CD14-positive monocyte (primary cell): ENCODE data around the gene FSCN2. TPM values are rescaled to one million over a fixed set of nuclear protein-coding genes. Genes with fewer than 3 reads are reported as not detected.

ENCODE experiments used
- DNase-seq, 3 donors: peaks; one replicate each; pipeline ENCODE4 v3.0.0-alpha.2; 2011 to 2022
- H2AFZ ChIP-seq: 2 replicates; pipeline ENCODE4 v1.6.0; 2012; ENCODE audit warnings: mild to moderate bottlenecking, low read depth, low read length, inconsistent platforms; ENCODE audit not compliant: insufficient read depth, poor library complexity, severe bottlenecking
- H3K27ac ChIP-seq, 2 donors: 1 replicate in 1 of 2; 2 replicates in 1 of 2; pipeline ENCODE4 v1.5.1; 2012 to 2013; ENCODE audit warnings: low read length in 2 of 2, control low read depth in 1 of 2, inconsistent platforms in 1 of 2, low read depth in 1 of 2, mild to moderate bottlenecking in 1 of 2
- H3K27me3 ChIP-seq, 2 donors: one replicate each; pipeline versions ENCODE4 v1.6.0 to v1.6.1; 2011 to 2013; ENCODE audit warnings: low read length in 2 of 2; ENCODE audit not compliant: control insufficient read depth in 2 of 2, insufficient read depth in 2 of 2
- H3K36me3 ChIP-seq, 2 donors: replicated peaks in 1 of 2; 1 replicate in 1 of 2; 2 replicates in 1 of 2; pipeline versions ENCODE4 v1.5.1 to v1.6.1; 2012 to 2013; ENCODE audit warnings: low read length in 2 of 2, control low read depth in 1 of 2, inconsistent platforms in 1 of 2, mild to moderate bottlenecking in 1 of 2; ENCODE audit not compliant: insufficient read depth in 2 of 2, control insufficient read depth in 1 of 2
- H3K4me1 ChIP-seq, 2 donors: 1 replicate in 1 of 2; 2 replicates in 1 of 2; pipeline versions ENCODE4 v1.5.1 to v1.6.1; 2012 to 2013; ENCODE audit warnings: low read length in 2 of 2, control low read depth in 1 of 2, inconsistent platforms in 1 of 2, mild to moderate bottlenecking in 1 of 2, moderate library complexity in 1 of 2; ENCODE audit not compliant: insufficient read depth in 2 of 2, control insufficient read depth in 1 of 2
- H3K4me2 ChIP-seq: replicated peaks from 2 replicates; pipeline ENCODE3; 2012; ENCODE audit warnings: low read length, moderate library complexity, mild to moderate bottlenecking; ENCODE audit not compliant: poor library complexity, severe bottlenecking; ENCODE audit errors: extremely low read depth
- H3K4me3 ChIP-seq, 3 experiments: fragments of 200-600 bp in 1 of 3; sonication (generic) in 1 of 3; replicated peaks in 1 of 3; 1 replicate in 2 of 3; 2 replicates in 1 of 3; pipeline ENCODE4 v1.5.1; 2011 to 2013; ENCODE audit warnings: low read length in 3 of 3, mild to moderate bottlenecking in 3 of 3, control low read depth in 2 of 3, low read depth in 2 of 3, inconsistent platforms in 1 of 3, moderate library complexity in 1 of 3
- H3K79me2 ChIP-seq: 2 replicates; pipeline ENCODE4 v1.6.0; 2012; ENCODE audit warnings: mild to moderate bottlenecking, control low read depth, inconsistent platforms, low read length, moderate library complexity; ENCODE audit not compliant: insufficient read depth
- H3K9ac ChIP-seq: 2 replicates; pipeline ENCODE4 v1.6.0; 2017; ENCODE audit warnings: low read length, mild to moderate bottlenecking; ENCODE audit not compliant: insufficient read depth, poor library complexity, severe bottlenecking
- H3K9me3 ChIP-seq, 2 donors: replicated peaks in 1 of 2; 1 replicate in 1 of 2; 2 replicates in 1 of 2; pipeline versions ENCODE4 v1.5.1 to v1.6.1; 2012 to 2013; ENCODE audit warnings: low read length in 2 of 2, control low read depth in 1 of 2; ENCODE audit not compliant: control insufficient read depth in 1 of 2, insufficient read depth in 1 of 2
- H4K20me1 ChIP-seq: 2 replicates; pipeline ENCODE4 v1.6.0; 2012; ENCODE audit warnings: mild to moderate bottlenecking, low read length, control low read depth, moderate library complexity; ENCODE audit not compliant: insufficient read depth
- H3K27ac Mint-ChIP-seq, 7 donors: one replicate each; pipeline ENCODE4 v1.8.0; 2020; ENCODE audit warnings: mild to moderate bottlenecking in 7 of 7, mixed read lengths in 7 of 7, moderate library complexity in 6 of 7, inconsistent platforms in 2 of 7
- H3K27me3 Mint-ChIP-seq, 3 donors: one replicate each; pipeline ENCODE4 v1.8.0; 2021 to 2022; ENCODE audit warnings: low read depth in 3 of 3, mild to moderate bottlenecking in 3 of 3, mixed read lengths in 3 of 3, moderate library complexity in 3 of 3, inconsistent platforms in 1 of 3
- H3K36me3 Mint-ChIP-seq, 2 donors: one replicate each; pipeline ENCODE4 v1.8.0; 2020; ENCODE audit warnings: mixed read lengths in 2 of 2, inconsistent platforms in 1 of 2, mild to moderate bottlenecking in 1 of 2
- H3K4me1 Mint-ChIP-seq: one replicate; pipeline ENCODE4 v1.8.0; 2020; ENCODE audit warnings: mild to moderate bottlenecking, mixed read lengths
- H3K4me3 Mint-ChIP-seq, 2 donors: one replicate each; pipeline ENCODE4 v1.8.0; 2020; ENCODE audit warnings: mild to moderate bottlenecking in 2 of 2, mixed read lengths in 2 of 2, moderate library complexity in 1 of 2
- H3K9me3 Mint-ChIP-seq, 7 donors: one replicate each; pipeline ENCODE4 v1.8.0; 2020 to 2022; ENCODE audit warnings: mixed read lengths in 7 of 7, mild to moderate bottlenecking in 6 of 7, moderate library complexity in 6 of 7, inconsistent platforms in 2 of 7
- CTCF ChIP-seq: fragments of 200-600 bp; IDR thresholded peaks from one replicate; pipeline ENCODE4 v1.8.0; 2022; ENCODE audit warnings: antibody characterized with exemption, mild to moderate bottlenecking
- WGBS: methylation state at CpG from one replicate; pipeline ENCODE4 v1.1.5; 2013; ENCODE audit warnings: missing lambda C conversion rate; ENCODE audit not compliant: insufficient coverage; 5-methylcytosine and 5-hydroxymethylcytosine counted together
- intact Hi-C, 2 donors: fragments of 100-400 bp; cut with micrococcal nuclease; formaldehyde crosslinking; loops; one replicate each; pipeline versions ENCODE4 v1.15.0 to v1.15.1; 2023
- polyA plus RNA-seq, 3 donors: library from polyadenylated mRNA; depleted of rRNA in 1 of 3; unstranded in 2 of 3; stranded (reverse) in 1 of 3; fragments of 300-500 nt in 2 of 3; fragments of >200 nt in 1 of 3; fragmentation: Illumina TruSeq in 2 of 3; gene quantifications; 1 replicate in 2 of 3; 2 replicates in 1 of 3; pipeline ENCODE4 v1.2.3, GENCODE V29; 2012 to 2021

FSCN2 gene
- polyA plus RNA-seq, 3 donors, result 0.07 TPM; not detected in 2

GRCh38 chr17:81578561-81579225 is 50.5 kb downstream of the FSCN2 start:
- no peak for TF ChIP-seq CTCF
- no peak overlapping the region for H3K4me3 ChIP-seq
- peak overlapping the region in 1 of 2 donors; percentile 81 for H3K27ac ChIP-seq
- Mint-ChIP-seq H3K4me3 (no peak overlapping the region), H3K36me3 (peaks cover 68 to 90% of the 10 kb centered on the region in 2 donors), H3K27me3 (peaks cover 0 to 2% (median 0%) of the 10 kb centered on the region in 3 donors), H3K27ac (peak overlapping the region in 6 of 7 donors; percentile 71 to 96 (median 82)), H3K4me1 (peaks cover 21% of the 10 kb centered on the region), H3K9me3 (peaks cover 0 to 2% (median 0%) of the 10 kb centered on the region in 7 donors)
- no peak overlapping the region for H3K9ac ChIP-seq
- peaks cover 58% of the 10 kb centered on the region for H3K79me2 ChIP-seq
- H4K20me1 ChIP-seq, result peaks cover 6% of the 10 kb centered on the region
- intact Hi-C loops, result no loop called here
- no peaks in the 10 kb centered on the region for H3K27me3 ChIP-seq
- H2AFZ ChIP-seq, result no peak overlapping the region
- H3K36me3 ChIP-seq, result peaks cover 55 to 86% of the 10 kb centered on the region in 2 donors
- H3K4me1 ChIP-seq, result peaks cover 17 to 18% of the 10 kb centered on the region in 2 donors
- 100% methylated on average over 2 of the region's 6 CpGs for WGBS
- DNase-seq, result no peak
- H3K4me2 ChIP-seq, result no peak overlapping the region
- H3K9me3 ChIP-seq, result no peaks in the 10 kb centered on the region

- Mint-ChIP-seq H3K9me3 (peaks cover 0 to 2% (median 0%) of the 10 kb centered on the region in 7 donors), H3K27ac (peak overlapping the region in 3 of 7 donors; percentile 59 to 87 (median 72)), H3K27me3 (peaks cover 0 to 2% (median 0%) of the 10 kb centered on the region in 3 donors), H3K4me3 (no peak overlapping the region), H3K4me1 (peaks cover 21% of the 10 kb centered on the region), H3K36me3 (peaks cover 68 to 90% of the 10 kb centered on the region in 2 donors)
- Histone ChIP-seq H3K36me3 (peaks cover 55 to 86% of the 10 kb centered on the region in 2 donors), H3K9me3 (no peaks in the 10 kb centered on the region), H3K79me2 (peaks cover 53% of the 10 kb centered on the region), H3K4me2 (no peak overlapping the region), H3K9ac (no peak overlapping the region), H3K4me1 (peaks cover 17 to 18% of the 10 kb centered on the region in 2 donors), H2AFZ (no peak overlapping the region), H3K27me3 (no peaks in the 10 kb centered on the region), H3K4me3 (no peak overlapping the region), H4K20me1 (peaks cover 6% of the 10 kb centered on the region), H3K27ac (no peak overlapping the region)
- TF ChIP-seq CTCF, result no peak
- intact Hi-C loops, result no loop called here
- DNase-seq, result no peak
- WGBS, result 96% methylated on average over 4 of the region's 6 CpGs
These were observed 51.1 kb downstream of the FSCN2 start for GRCh38 chr17:81579298-81579697.
